Spleen (tissue), 7 donors: ENCODE results near the gene ZDHHC4.

Experiments
- POLR2AphosphoS5 ChIP-seq, 3 donors: sonication (generic); formaldehyde crosslinking; IDR thresholded peaks; one replicate each; pipeline ENCODE4 v1.5.1; 2017; ENCODE audit warnings: antibody characterized with exemption in 3 of 3
- TF ChIP-seq, protein P1 (sequence below), 11 experiments: fragments of 200-600 bp in 7 of 11; fragments of 450-650 bp in 4 of 11; sonication (generic) in 4 of 11; IDR thresholded peaks in 8 of 11; conservative IDR thresholded peaks in 3 of 11; 1 replicate in 7 of 11; 2 replicates in 4 of 11; pipeline versions ENCODE4 v1.4.0 to v1.8.0; 2016 to 2021; ENCODE audit warnings: antibody characterized with exemption in 11 of 11, inconsistent platforms in 4 of 11, mild to moderate bottlenecking in 1 of 11
- donor health status: DM: no; HTN: no; CAD: no; lungs with moderate emphysema.
- donor health status: DM: no; HTN: no; CAD: no.
- donor health status: DM: no; HTN: no; CAD: no.

DNA sequence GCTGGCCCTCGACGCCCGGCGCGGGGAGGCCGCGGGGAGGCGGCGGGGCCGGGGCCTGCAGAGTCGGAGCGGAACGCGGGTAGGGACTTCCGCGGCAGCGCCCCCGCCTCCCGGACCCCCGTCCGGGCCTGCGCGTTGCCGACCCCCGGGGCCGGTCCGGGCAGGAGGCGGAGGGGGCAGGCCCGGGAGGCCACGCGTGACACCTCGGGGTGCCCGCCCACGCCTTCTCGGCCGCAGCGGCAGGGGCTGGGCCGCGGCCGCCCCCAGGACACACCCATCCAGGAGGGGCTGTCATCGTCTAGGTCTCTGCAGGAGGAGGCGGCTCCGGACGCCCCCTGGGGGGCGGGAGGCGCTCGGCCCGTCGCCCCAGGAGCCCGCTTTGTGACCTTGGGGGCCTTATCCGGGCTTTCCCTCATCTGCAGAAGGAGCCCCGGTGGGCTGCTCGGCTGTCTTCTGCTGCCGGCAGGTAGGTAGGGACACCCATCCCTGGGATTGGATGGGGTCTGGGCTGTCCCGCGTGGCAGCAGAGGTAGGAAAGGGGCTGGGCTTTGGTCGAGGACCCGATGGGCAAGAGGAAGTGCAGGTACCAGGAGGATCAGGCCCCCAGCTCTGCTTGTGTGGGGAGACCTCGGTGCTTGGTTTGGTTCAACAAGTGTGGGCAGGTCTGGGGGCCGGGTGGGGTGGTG, 60.4 kb downstream of the ZDHHC4 start:
- TF ChIP-seq, protein P1, sequence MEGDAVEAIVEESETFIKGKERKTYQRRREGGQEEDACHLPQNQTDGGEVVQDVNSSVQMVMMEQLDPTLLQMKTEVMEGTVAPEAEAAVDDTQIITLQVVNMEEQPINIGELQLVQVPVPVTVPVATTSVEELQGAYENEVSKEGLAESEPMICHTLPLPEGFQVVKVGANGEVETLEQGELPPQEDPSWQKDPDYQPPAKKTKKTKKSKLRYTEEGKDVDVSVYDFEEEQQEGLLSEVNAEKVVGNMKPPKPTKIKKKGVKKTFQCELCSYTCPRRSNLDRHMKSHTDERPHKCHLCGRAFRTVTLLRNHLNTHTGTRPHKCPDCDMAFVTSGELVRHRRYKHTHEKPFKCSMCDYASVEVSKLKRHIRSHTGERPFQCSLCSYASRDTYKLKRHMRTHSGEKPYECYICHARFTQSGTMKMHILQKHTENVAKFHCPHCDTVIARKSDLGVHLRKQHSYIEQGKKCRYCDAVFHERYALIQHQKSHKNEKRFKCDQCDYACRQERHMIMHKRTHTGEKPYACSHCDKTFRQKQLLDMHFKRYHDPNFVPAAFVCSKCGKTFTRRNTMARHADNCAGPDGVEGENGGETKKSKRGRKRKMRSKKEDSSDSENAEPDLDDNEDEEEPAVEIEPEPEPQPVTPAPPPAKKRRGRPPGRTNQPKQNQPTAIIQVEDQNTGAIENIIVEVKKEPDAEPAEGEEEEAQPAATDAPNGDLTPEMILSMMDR (IDR thresholded peaks at IDR 0.05 in 8 of 11, conservative IDR thresholded peaks at IDR 0.05 in 3 of 11), result peak; percentile 17 to 79 (median 49)
- peak in 2 of 3 donors; percentile 5 to 44 for TF ChIP-seq POLR2AphosphoS5 (IDR thresholded peaks at IDR 0.05)
